K562 (cell line): Measurements from ENCODE around the gene CCDC74B. TPM values are rescaled to one million over a fixed set of nuclear protein-coding genes. Genes with fewer than 3 reads are reported as not detected.
"Not testable (repeated sequence)": the region's sequence is repeated elsewhere in the genome, so short reads cannot be mapped to it uniquely, and the experiment has no call there.

Experiments used
- ATAC-seq: fragments of 200-7000 bp; cut with Tn5 transposase; 3 replicates; pipeline ENCODE4 v1.9.1; 2020; ENCODE audit warnings: moderate library complexity
- BruUV-seq: library from RNA; stranded (reverse); fragments of 400-500 nt; replicated peaks from 2 replicates; lab custom pipeline; 2021; lab: Mats Ljungman, UMichigan
- CTCF ChIA-PET: fragments of 300-600 bp; formaldehyde crosslinking; extraction: SDS; loops from one replicate; lab custom pipeline; 2021; ENCODE audit warnings: low intra/inter-chr PET ratio; lab: Yijun Ruan, JAX
- POLR2A ChIA-PET: fragments of 300-600, 350-650 bp; sonication (Branson Sonifier 250); formaldehyde crosslinking; extraction: SDS; loops from one replicate; lab custom pipeline; 2021; ENCODE audit warnings: antibody characterized with exemption, inconsistent platforms; lab: Yijun Ruan, JAX
- DNase-seq, 4 experiments: peaks; one replicate each; pipeline versions ENCODE4 v3.0.0 to v3.0.0-alpha.2; 2011 to 2018; ENCODE audit warnings: low spot score in 3 of 4, mixed read lengths in 3 of 4; ENCODE audit errors: extremely low read depth in 1 of 4
- FAIRE-seq: peaks from 2 replicates; lab custom pipeline; 2011; peaks lifted over from hg19 to GRCh38; lab: Jason Lieb, UNC
- H2AFZ ChIP-seq: 2 replicates; pipeline ENCODE4 v1.6.0; 2011; ENCODE audit warnings: low read depth, low read length, control low read depth, inconsistent platforms
- H3K27ac ChIP-seq: fragments of 200-600 bp; 3 replicates; pipeline ENCODE4 v1.8.0; 2011; ENCODE audit warnings: low read depth, mild to moderate bottlenecking, control low read depth, inconsistent platforms, low read length, moderate library complexity, mixed read lengths; ENCODE audit errors: extremely low read depth
- H3K27me3 ChIP-seq, 2 experiments: fragments of 300-600 bp in 1 of 2; 2 replicates in 1 of 2; 3 replicates in 1 of 2; pipeline versions ENCODE4 v1.6.0 to v1.8.0; 2011; ENCODE audit warnings: inconsistent platforms in 2 of 2, low read length in 2 of 2, mild to moderate bottlenecking in 1 of 2, mixed read lengths in 1 of 2, moderate library complexity in 1 of 2; ENCODE audit not compliant: control insufficient read depth in 2 of 2, insufficient read depth in 2 of 2
- H3K36me3 ChIP-seq: fragments of 300-600 bp; 3 replicates; pipeline ENCODE4 v1.8.0; 2011; ENCODE audit warnings: mild to moderate bottlenecking, low read length, inconsistent platforms; ENCODE audit not compliant: control insufficient read depth, insufficient read depth
- H3K4me1 ChIP-seq, 2 experiments: fragments of 200-600 bp in 1 of 2; replicated peaks in 1 of 2; 2 replicates in 1 of 2; 3 replicates in 1 of 2; pipeline versions ENCODE4 v1.5.1 to v1.8.0; 2011; ENCODE audit warnings: inconsistent platforms in 2 of 2, low read length in 2 of 2, mild to moderate bottlenecking in 1 of 2, mixed read lengths in 1 of 2, moderate library complexity in 1 of 2; ENCODE audit not compliant: control insufficient read depth in 2 of 2, insufficient read depth in 2 of 2
- H3K4me2 ChIP-seq: 2 replicates; pipeline ENCODE4 v1.6.1; 2011; ENCODE audit warnings: low read length, control low read depth, inconsistent platforms, mixed read lengths; ENCODE audit not compliant: insufficient read depth
- H3K4me3 ChIP-seq: fragments of 200-600 bp; sonication (generic), shearing (Covaris generic); 2 replicates; pipeline ENCODE4 v1.5.1; 2016; ENCODE audit warnings: control low read depth, inconsistent platforms
- H3K79me2 ChIP-seq: fragments of 200-600 bp; 3 replicates; pipeline ENCODE4 v1.8.0; 2011; ENCODE audit warnings: low read length, inconsistent platforms; ENCODE audit not compliant: control insufficient read depth, insufficient read depth
- H3K9ac ChIP-seq, 2 experiments: 2 replicates each; pipeline versions ENCODE4 v1.6.0 to v1.6.1; 2011; ENCODE audit warnings: low read depth in 2 of 2, low read length in 2 of 2, control low read depth in 1 of 2, inconsistent platforms in 1 of 2, mild to moderate bottlenecking in 1 of 2, mixed read lengths in 1 of 2; ENCODE audit not compliant: insufficient read depth in 1 of 2
- H3K9me1 ChIP-seq: one replicate; pipeline ENCODE4 v1.6.0; 2011; ENCODE audit warnings: inconsistent platforms, mild to moderate bottlenecking, low read length, moderate library complexity; ENCODE audit not compliant: control insufficient read depth, insufficient read depth
- H3K9me3 ChIP-seq: replicated peaks from 2 replicates; pipeline ENCODE4 v1.5.1; 2011; ENCODE audit warnings: low read depth, low read length, inconsistent platforms; ENCODE audit not compliant: control insufficient read depth, insufficient read depth
- H4K20me1 ChIP-seq: replicated peaks from 2 replicates; pipeline ENCODE4 v1.6.1; 2011; ENCODE audit warnings: low read length, inconsistent platforms, mixed read lengths; ENCODE audit not compliant: control insufficient read depth, insufficient read depth
- ATF3 ChIP-seq, 2 experiments: fragments of 450-650 bp in 1 of 2; sonication (generic) in 1 of 2; formaldehyde crosslinking in 1 of 2; IDR thresholded peaks in 1 of 2; conservative IDR thresholded peaks in 1 of 2; 2 replicates each; pipeline versions ENCODE4 v1.6.1 to v1.8.1; 2016 to 2023; ENCODE audit warnings: mild to moderate bottlenecking in 2 of 2, moderate library complexity in 2 of 2, inconsistent platforms in 1 of 2, missing genetic modification reagents in 1 of 2
- CHD1 ChIP-seq: fragments of 200-600 bp; sonication (generic); IDR thresholded peaks from one replicate; pipeline ENCODE4 v1.6.1; 2012; ENCODE audit warnings: mild to moderate bottlenecking, moderate library complexity, low read length, inconsistent platforms
- FOSL1 ChIP-seq: fragments of 200-800 bp; sonication (Bioruptor generic); conservative IDR thresholded peaks from 2 replicates; pipeline ENCODE4 v1.6.1; 2016; ENCODE audit warnings: missing genetic modification characterization, missing compliant biosample characterization
- TCF3 ChIP-seq: sonication (generic); formaldehyde crosslinking; IDR thresholded peaks from 2 replicates; pipeline ENCODE4 v1.4.0; 2020; ENCODE audit warnings: mild to moderate bottlenecking, missing genetic modification reagents
- WGBS: fragments of 100-300 bp; shearing (Covaris generic); methylation state at CpG from one replicate; pipeline ENCODE4 v1.1.6; 2016; ENCODE audit warnings: low coverage, mixed read lengths; ENCODE audit not compliant: insufficient coverage; ENCODE audit errors: missing lambda C conversion rate; 5-methylcytosine and 5-hydroxymethylcytosine counted together
- in situ Hi-C: fragments of 300-500 bp; cut with MboI; formaldehyde crosslinking; loops from 4 replicates; pipeline ENCODE4 v1.15.0; 2018; ENCODE audit warnings: inconsistent platforms, mixed read lengths
- intact Hi-C: fragments of 100-400 bp; cut with micrococcal nuclease; formaldehyde crosslinking; loops from 2 replicates; pipeline ENCODE4 v1.14.2; 2022
- polyA plus RNA-seq, 8 experiments: library from polyadenylated mRNA; depleted of rRNA in 4 of 8; stranded (reverse) in 5 of 8; unstranded in 3 of 8; fragments of >200 nt; fragmentation: Nextera tagmentation in 2 of 8; fragmentation: Illumina TruSeq in 1 of 8; extraction: Ambion mirVana in 2 of 8; extraction: Trizol in 1 of 8; gene quantifications; 2 replicates each; pipeline versions ENCODE4 v1.2.1 to v1.2.3, GENCODE V29; 2011 to 2014; ENCODE audit warnings: inconsistent platforms in 1 of 8, missing spikeins in 1 of 8
- total RNA-seq, 7 experiments: library from RNA; depleted of rRNA in 6 of 7; stranded (reverse); fragments of >200 nt in 6 of 7; fragmentation: Illumina TruSeq in 2 of 7; extraction: Trizol in 2 of 7; gene quantifications; 2 replicates each; pipeline versions ENCODE4 v1.2.1 to v1.2.3, GENCODE V29; 2011 to 2021; ENCODE audit warnings: low replicate concordance in 1 of 7
- TF ChIP-seq, protein P1 (sequence below): sonication (generic); formaldehyde crosslinking; IDR thresholded peaks from 2 replicates; pipeline ENCODE4 v1.8.1; 2023; ENCODE audit warnings: mild to moderate bottlenecking, missing genetic modification reagents

CCDC74B gene
- total and polyA plus RNA-seq, 9 of the 15 experiments (the other 6 are each of a cell fraction or from before 2014, with no cell fraction given) = 0.04 to 1.5 (median 0.52) TPM; not detected in 1

GRCh38 chr2:130180404-130181324 lies 35.8 kb upstream of the CCDC74B start (continued):
- TF ChIP-seq, protein P1, sequence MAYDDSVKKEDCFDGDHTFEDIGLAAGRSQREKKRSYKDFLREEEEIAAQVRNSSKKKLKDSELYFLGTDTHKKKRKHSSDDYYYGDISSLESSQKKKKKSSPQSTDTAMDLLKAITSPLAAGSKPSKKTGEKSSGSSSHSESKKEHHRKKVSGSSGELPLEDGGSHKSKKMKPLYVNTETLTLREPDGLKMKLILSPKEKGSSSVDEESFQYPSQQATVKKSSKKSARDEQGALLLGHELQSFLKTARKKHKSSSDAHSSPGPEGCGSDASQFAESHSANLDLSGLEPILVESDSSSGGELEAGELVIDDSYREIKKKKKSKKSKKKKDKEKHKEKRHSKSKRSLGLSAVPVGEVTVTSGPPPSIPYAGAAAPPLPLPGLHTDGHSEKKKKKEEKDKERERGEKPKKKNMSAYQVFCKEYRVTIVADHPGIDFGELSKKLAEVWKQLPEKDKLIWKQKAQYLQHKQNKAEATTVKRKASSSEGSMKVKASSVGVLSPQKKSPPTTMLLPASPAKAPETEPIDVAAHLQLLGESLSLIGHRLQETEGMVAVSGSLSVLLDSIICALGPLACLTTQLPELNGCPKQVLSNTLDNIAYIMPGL (CRISPR knock-in tag) = 0 out of 2 replicates have a peak, but pooled peaks have one; percentile 25
- peak; percentile 15 for TF ChIP-seq CHD1
- TF ChIP-seq TCF3 = 0 out of 2 replicates have a peak, but pooled peaks have one; percentile 10
- TF ChIP-seq ATF3 (IDR thresholded peaks at IDR 0.05) = peak; percentile 69
- TF ChIP-seq ATF3 (CRISPR knock-in tag; conservative IDR thresholded peaks at IDR 0.05) = not testable (repeated sequence)
- peak; percentile 67 for TF ChIP-seq FOSL1 (tag)

DNA sequence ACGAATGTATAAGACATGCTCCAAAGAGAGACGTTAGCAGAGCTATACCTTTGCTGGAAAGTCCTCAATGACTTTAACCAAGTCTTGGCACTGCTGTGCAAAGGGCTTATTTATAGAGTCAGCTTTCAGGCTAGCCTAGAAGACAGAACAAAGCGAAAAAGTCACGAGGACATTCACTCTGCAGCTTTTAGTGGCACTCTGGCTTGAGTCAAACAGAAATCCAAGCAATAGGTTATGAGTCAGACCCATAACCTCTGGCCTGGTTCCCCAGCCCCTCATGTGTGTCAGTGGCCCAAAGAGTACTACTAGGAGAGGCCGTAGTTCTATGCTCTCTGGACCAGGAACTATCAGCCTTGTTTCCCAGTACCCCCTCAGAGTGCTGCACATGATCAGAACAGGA lies 30.0 kb upstream of the CCDC74B start:
- ATAC-seq, in situ Hi-C loops, H3K27ac ChIP-seq, H3K27me3 ChIP-seq, CTCF ChIA-PET, DNase-seq, BruUV-seq, H2AFZ ChIP-seq, H3K4me2 ChIP-seq, H3K9me1 ChIP-seq, H3K9ac ChIP-seq, H3K9me3 ChIP-seq, H3K4me3 ChIP-seq, H4K20me1 ChIP-seq, intact Hi-C loops: not testable (repeated sequence)
- Histone ChIP-seq H3K79me2 (peaks cover 39% of the 10 kb centered on the region), H3K4me1 (peaks cover 0 to 16% of the 10 kb centered on the region in 2 experiments; a peak in 3 of 5 replicates), H3K36me3 (peaks cover 84% of the 10 kb centered on the region; the same call in 2 of the 3 replicates)
- peak; percentile 29 for FAIRE-seq
- POLR2A ChIA-PET = interaction anchor here (0.6 kb wide), 1 partner anchor 23 kb away, joined by 3 read pairs; no protein-coding TSS in a partner anchor
- 100% methylated on average over 3 of the region's 5 CpGs for WGBS
